SK-N-SH treated with all-trans-retinoic acid at 6 μM for 48 hours (cell line): ENCODE results near the gene KRT39.

Experiments
- ATAC-seq: fragments of 200-7000 bp; cut with Tn5 transposase; 3 replicates; pipeline ENCODE4 v1.9.1; 2020; ENCODE audit warnings: mild to moderate bottlenecking, moderate library complexity
- ARNTL ChIP-seq: fragments of 450-650 bp; formaldehyde crosslinking; IDR thresholded peaks from 2 replicates; pipeline ENCODE4 v1.5.0; 2020; ENCODE audit warnings: low read depth, mild to moderate bottlenecking, moderate library complexity, borderline replicate concordance
- CREB5 ChIP-seq: fragments of 250-450 bp; sonication (Bioruptor Pico); IDR thresholded peaks from 2 replicates; pipeline ENCODE4 v1.5.1; 2020; ENCODE audit warnings: low read depth, mild to moderate bottlenecking, moderate library complexity
- CSRNP3 ChIP-seq: fragments of 250-450 bp; sonication (Bioruptor Pico); IDR thresholded peaks from 2 replicates; pipeline ENCODE4 v1.5.1; 2021; ENCODE audit warnings: mild to moderate bottlenecking, moderate library complexity
- ESRRG ChIP-seq: fragments of 250-450 bp; sonication (Bioruptor Pico); IDR thresholded peaks from 2 replicates; pipeline ENCODE4 v1.6.1; 2021; ENCODE audit warnings: mild to moderate bottlenecking
- OSR1 ChIP-seq: fragments of 250-450 bp; sonication (Bioruptor Pico); IDR thresholded peaks from 2 replicates; pipeline ENCODE4 v1.8.0; 2022; ENCODE audit warnings: moderate library complexity, mild to moderate bottlenecking, inconsistent platforms
- PATZ1 ChIP-seq: fragments of 250-450 bp; sonication (Bioruptor Pico); IDR thresholded peaks from 2 replicates; pipeline ENCODE4 v1.8.0; 2020; ENCODE audit warnings: mild to moderate bottlenecking, moderate library complexity, borderline replicate concordance
- POU6F1 ChIP-seq: fragments of 250-450 bp; sonication (Bioruptor Pico); IDR thresholded peaks from 2 replicates; pipeline ENCODE4 v1.8.0; 2021; ENCODE audit warnings: low read depth, mild to moderate bottlenecking, moderate library complexity, borderline replicate concordance
- SNAI2 ChIP-seq: fragments of 250-450 bp; sonication (Bioruptor Pico); IDR thresholded peaks from 2 replicates; pipeline ENCODE4 v1.5.0; 2020; ENCODE audit warnings: mild to moderate bottlenecking, moderate library complexity
- TCF4 ChIP-seq: fragments of 250-450 bp; sonication (Bioruptor Pico); IDR thresholded peaks from 2 replicates; pipeline ENCODE4 v1.8.0; 2021; ENCODE audit warnings: mild to moderate bottlenecking, moderate library complexity, borderline replicate concordance
- TOX ChIP-seq: fragments of 250-450 bp; sonication (Bioruptor Pico); IDR thresholded peaks from 2 replicates; pipeline ENCODE4 v1.8.0; 2021; ENCODE audit warnings: mild to moderate bottlenecking, moderate library complexity, borderline replicate concordance
- ZC3H10 ChIP-seq: fragments of 250-450 bp; sonication (Bioruptor Pico); IDR thresholded peaks from 2 replicates; pipeline ENCODE4 v1.5.1; 2021; ENCODE audit warnings: mild to moderate bottlenecking, moderate library complexity
- ZNF565 ChIP-seq: fragments of 450-650 bp; formaldehyde crosslinking; conservative IDR thresholded peaks from 2 replicates; pipeline ENCODE4 v1.5.0; 2020; ENCODE audit warnings: low read depth, mild to moderate bottlenecking, moderate library complexity
- ZNF70 ChIP-seq: fragments of 450-650 bp; formaldehyde crosslinking; IDR thresholded peaks from 2 replicates; pipeline ENCODE4 v1.5.0; 2020; ENCODE audit warnings: mild to moderate bottlenecking, moderate library complexity
- ZNF8 ChIP-seq: fragments of 450-650 bp; formaldehyde crosslinking; IDR thresholded peaks from 2 replicates; pipeline ENCODE4 v1.5.0; 2020; ENCODE audit warnings: mild to moderate bottlenecking, moderate library complexity

Gene KRT39

GRCh38 chr17:40958086-40958953 lies 8.4 kb downstream of the KRT39 start:
- ATAC-seq = no peak
- TF ChIP-seq TOX (CRISPR knock-in tag) (no peak), ZC3H10 (CRISPR knock-in tag) (no peak)

- no peak for TF ChIP-seq ZNF70 (CRISPR knock-in tag)
- no peak for TF ChIP-seq SNAI2 (CRISPR knock-in tag)
- no peak for TF ChIP-seq TCF4 (CRISPR knock-in tag)
- TF ChIP-seq PATZ1 (CRISPR knock-in tag) = no peak
- TF ChIP-seq ZNF8 = no peak
- no peak for TF ChIP-seq ZC3H10 (CRISPR knock-in tag)
- TF ChIP-seq CSRNP3 (CRISPR knock-in tag) = no peak
Observed at GRCh38 chr17:40956401-40957254, 10.1 kb downstream of the KRT39 start.

GRCh38 chr17:40953881-40954280 lies 12.9 kb downstream of the KRT39 start:
- no peak for ATAC-seq
- TF ChIP-seq ZNF565 (CRISPR knock-in tag) = no peak

More at GRCh38 chr17:40956401-40957254, 10.1 kb downstream of the KRT39 start:
- ATAC-seq = no peak

GRCh38 chr17:40952661-40953060 lies 14.1 kb downstream of the KRT39 start:
- ATAC-seq = no peak
- TF ChIP-seq TCF4 (CRISPR knock-in tag) = no peak
- TF ChIP-seq ZNF565 (CRISPR knock-in tag) = no peak
- TF ChIP-seq PATZ1 (CRISPR knock-in tag) = no peak
- no peak for TF ChIP-seq TOX (CRISPR knock-in tag)
- no peak for TF ChIP-seq ESRRG (CRISPR knock-in tag)
- no peak for TF ChIP-seq ZC3H10 (CRISPR knock-in tag)

- no peak for TF ChIP-seq ZNF8
- TF ChIP-seq OSR1 (CRISPR knock-in tag) = no peak
- TF ChIP-seq ARNTL (CRISPR knock-in tag) = no peak
- no peak for TF ChIP-seq CSRNP3 (CRISPR knock-in tag)
- no peak for TF ChIP-seq CREB5 (CRISPR knock-in tag)
- no peak for TF ChIP-seq ZC3H10 (CRISPR knock-in tag)
- TF ChIP-seq POU6F1 (CRISPR knock-in tag) = no peak
- ATAC-seq = no peak
Observed at GRCh38 chr17:40952154-40952553, 14.6 kb downstream of the KRT39 start.
